Measurements from ENCODE around the gene HPS3.

The HPS3 gene

DNA sequence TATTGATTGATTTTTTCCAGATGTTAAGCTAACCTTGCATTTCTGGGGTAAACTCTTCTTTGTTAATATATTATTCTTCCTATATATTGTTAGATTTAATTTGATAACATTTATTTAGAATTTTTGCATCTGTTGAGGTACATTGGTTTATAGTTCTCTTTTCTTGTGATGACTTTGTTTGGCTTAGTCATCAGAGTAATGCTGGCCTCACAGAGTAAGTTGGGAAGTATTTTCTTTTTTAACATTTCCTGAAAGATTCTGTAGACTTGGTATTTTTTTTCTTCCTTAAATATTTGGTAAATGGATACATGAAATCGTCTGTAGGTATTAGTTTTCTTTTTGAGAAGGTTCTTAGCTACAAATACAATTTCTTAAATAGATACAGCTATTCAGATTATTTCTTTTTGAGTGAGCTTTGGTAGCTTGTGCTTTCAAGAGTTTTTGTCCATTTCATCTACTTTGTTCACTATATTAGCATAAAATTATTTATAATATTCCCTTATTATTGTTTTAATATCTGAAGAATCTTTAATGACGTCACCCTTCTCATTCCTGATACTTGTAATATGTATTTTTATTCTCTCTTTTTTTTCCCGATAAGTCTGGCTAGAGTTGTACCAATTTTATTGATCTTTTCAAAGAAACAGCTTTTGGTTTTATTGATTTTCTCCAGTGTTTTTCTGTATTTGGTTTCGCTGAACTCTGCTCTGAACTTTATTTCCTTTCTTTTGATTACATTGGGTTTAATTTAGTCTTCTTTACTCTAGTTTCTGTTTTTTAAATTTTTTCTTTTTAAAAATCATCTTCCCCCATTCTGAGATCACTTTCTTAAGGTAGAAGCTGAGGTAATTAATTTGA is 6.5 kb upstream of the HPS3 start:
- DNase-seq (ENCODE audit: low read depth): peak; percentile 30

DNA sequence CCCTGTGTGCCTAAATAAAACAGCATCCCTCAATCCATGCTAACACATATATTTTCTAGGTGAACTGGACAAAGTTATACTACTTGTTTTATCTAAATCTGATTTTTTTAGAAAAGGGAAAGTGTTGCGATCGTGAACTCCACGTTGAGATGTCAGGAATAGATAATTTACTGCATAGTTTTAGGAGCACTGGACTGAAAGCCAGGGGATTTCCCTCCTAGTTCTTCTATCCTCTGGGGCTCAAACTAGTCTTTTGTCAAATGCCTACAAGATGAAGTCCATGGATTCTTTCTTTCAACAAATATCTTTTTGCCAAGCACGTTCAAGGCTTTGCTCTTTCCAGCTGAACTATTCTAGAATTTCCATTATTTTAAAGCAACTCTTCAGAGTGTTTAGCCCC is 617 bp upstream of the HPS3 start:
- peak; percentile 11 for DNase-seq (ENCODE audit: low read depth)

DNA sequence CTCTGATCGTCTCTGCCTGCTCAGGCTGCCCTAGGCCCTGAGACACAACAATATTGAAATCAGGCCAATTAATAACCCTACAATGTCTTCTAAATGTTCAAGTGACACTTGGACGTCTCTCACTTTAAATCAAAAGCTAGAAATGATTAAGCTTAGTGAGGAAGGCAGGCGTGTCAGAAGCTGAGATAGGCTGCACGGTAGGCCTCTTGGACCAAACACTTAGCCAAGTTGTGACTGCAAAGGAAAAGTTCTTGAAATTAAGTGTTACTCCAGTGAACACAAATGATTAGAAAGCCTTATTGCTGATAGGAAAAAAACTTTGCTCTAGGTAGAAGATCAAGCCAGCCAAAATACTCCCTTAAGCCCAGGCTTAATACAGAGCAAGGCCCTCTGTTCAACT is 2.2 kb downstream of the HPS3 start:
- DNase-seq (ENCODE audit: low read depth): peak; percentile 8

DNA sequence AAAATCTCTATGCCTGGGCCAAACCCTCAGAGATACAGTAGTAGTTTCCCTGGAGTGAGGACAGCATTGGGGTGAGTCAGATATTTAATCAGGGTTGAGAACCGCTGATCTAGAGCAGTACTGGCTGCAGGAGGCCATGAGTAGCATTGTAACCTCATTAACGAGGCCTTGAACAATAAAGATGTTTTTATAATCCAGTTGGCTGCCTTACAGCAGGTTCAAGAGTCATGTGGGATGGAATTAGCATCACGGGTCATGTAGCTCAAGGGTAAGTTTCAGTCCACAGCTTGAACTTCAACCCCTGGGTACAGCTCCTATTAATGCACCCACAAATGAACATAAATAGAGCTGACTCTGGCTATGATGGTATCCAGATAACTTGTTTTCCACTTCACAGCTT is 5.1 kb downstream of the HPS3 start:
- DNase-seq (ENCODE audit: low read depth): peak; percentile 70

DNA sequence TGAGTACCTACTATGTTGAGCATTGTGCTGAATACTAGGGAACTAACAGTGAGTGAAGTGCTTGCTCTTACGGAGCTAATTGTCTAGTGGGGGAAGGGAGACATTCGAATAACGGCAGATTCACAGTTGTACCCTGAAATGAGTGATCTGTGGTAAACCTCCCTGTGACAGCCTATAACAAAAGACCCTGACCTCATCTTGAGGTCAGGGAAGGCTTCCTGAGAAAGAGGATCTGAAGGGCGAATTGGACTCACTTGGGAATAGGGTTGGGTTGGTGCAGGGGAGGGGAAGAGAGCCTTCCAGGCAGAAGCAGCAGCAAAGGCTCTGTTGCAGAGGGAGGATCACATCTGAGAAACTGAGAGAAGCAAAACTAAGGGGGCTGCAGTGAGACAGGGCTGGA is 13.2 kb downstream of the HPS3 start:
- DNase-seq (ENCODE audit: low read depth): no peak

DNA sequence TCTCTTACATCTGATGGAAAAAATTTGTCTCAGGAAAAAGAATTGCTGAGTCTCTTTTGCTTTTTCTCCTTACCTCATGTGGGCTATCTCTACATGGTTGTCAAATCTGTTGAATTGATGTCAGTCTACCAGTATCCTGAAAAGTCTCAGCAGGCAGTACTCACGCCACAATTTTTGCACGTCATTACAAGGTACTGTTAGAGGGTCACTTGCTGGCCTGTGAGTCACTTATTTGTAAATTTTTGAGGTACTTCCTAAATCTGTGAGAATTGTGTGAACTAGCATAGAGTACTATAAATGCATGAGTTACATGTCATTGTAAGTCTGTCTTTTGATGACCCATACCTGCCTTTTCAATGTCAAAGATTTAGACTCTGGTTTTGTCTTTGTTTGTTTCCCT is 15.9 kb downstream of the HPS3 start:
- no peak for DNase-seq (ENCODE audit: low read depth)

DNA sequence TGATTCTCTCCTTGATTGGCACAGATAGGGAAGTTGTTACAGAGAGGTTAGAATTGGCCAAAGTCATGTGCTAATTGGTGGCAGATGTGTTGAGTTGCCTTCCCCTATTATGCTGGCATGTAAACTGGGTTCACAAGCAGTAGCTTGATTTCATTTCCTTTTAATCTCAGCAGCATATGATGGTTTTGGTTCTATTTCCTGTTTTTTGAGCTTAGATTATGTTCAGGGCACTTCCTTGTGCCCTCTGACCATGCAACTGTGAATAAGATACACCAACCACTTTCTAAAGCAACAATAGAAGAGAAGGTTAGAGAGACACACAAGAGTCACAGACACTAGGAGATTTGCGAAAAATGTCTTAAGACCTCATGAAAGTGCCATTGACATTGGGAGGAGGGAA is 16.5 kb downstream of the HPS3 start:
- no peak for DNase-seq (ENCODE audit: low read depth)

DNA sequence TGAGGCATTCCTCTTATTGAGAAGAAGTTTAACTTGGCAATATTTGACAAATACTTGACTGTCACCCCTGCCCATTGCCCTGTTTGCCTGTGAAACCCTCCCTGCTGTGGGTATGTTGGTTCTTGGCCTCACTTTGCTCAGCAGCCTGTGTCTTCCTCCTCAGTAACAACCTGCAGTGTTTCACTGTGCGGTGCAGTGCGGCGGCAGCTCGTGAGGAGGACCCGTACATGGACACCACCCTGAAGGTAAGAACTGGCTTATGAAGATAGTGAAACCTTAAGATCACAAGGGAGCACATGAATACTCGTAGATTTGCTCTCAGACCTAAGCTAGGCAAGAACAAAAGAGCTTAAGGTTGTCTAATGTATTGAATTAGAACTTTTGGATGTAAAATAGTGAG is 21.0 kb downstream of the HPS3 start:
- no peak for DNase-seq (ENCODE audit: low read depth)

DNA sequence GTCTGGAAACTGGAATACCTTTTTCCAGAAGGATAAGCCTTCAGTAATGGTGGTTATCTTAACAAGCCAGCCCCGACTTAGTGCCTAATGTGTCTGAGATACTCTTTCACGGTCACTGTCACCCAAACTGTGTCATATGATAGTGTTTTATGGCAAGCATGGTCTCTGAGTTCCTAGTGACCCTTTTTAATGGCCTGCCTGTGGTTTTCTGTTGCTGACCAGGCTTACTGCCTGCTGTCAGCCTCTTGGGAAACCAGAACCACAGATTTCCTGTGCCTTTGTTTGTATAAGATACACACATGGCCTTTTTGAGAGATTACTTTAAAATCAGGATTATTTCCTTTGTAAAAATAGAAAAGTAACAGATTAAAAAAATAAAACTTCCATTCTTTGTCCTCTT is 22.4 kb downstream of the HPS3 start:
- peak; percentile 85 for DNase-seq (ENCODE audit: low read depth)

DNA sequence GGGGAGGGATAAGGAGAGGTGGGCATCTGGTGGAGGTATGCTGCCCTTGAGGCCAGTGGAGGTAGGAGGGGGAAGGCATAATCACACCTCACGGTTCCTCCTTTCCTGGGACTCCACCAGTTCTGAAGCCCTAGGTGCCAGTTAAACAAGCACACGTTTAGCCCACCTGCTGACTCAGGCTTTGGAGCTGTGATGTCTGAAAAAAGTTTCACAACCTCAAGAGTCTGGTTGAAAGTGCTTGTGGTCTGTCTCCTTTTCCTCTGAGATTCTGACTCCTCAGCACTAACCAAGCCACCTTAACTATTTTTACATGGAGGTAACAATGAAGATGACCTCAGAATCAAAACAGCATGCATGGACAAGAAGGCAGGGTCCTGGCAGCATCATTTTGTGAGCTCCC is 23.0 kb downstream of the HPS3 start:
- DNase-seq (ENCODE audit: low read depth): peak; percentile 94

DNA sequence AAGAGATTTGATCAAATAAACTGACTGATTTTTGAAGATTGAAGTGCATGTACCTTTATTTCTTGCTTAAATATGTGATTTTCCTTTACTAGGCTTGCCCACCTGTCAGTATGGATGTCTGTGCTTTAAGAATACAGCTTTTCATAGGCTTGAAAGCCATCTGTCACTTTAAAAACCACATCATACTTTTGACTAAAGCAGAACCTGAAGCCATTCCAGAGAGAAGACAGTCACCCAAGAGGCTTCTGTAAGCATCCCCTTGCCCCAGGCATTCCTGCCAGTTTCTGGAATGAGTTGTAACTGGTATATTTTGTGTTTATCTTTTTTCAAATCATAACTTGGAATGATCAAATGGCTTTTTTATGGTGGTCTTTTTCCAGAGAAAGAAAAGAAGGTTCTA is 24.0 kb downstream of the HPS3 start:
- no peak for DNase-seq (ENCODE audit: low read depth)

DNA sequence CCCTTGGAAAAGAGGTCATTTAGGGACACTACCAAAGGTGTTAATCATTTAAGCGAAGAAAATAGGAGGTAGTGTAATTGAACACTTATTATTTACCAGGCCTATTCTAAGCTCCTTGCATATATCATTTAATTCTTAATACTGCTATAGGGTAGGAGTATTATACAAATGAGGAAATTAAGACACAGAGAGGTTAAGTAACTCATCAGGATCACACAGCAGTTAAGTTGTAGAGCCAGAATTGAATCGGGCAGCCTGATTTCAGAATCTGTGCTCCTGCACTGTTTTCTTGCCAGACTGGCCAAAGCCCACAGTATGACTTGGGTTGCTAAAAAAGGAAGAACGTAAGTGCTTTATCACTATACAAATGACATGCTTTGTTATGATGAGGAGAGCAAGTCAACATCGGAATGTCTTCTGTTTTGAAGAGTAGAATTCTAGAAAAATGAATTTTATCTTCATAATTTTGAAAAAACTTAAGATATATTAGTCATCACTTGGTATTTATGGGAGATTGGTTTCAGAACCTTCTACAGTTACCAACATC is 31.4 kb downstream of the HPS3 start:
- DNase-seq (ENCODE audit: low read depth): peak; percentile 9

DNA sequence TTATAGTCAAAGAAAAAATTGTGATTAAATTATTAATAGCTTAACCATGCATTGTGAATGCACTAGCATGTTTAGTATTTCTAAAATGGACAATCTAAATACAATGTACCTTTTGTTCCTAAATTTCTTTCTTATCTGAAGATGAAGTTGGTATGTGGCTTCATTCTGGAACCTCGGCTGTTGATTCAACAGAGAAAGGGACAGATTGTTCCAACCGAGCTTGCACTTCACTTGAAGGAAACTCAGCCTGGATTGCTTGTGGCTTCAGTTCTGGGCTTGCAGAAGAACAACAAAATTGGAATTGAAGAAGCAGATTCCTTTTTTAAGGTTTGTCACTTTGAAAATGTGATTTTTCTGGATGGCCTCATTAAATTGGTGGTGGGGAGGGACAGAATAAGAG is 32.6 kb downstream of the HPS3 start:
- DNase-seq (ENCODE audit: low read depth): no peak

DNA sequence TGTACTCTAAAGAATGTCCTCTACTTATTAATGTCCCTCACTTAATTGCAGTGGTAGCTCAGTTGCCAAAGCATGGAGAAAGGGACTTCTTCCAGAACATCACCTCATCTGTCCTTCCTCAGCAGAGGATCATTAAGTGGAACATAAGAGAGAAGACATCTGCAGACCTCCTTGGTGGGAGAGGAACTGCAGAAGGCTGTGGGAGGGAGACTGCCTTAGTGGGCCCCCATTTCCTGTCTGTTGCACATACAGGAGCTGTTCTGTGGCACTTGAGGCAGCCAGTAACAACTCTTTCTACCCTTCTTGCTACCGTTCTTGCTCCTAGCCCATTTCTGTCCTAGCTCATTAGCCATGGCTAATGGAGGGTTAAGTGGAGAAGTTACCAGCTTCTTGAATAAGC is 33.6 kb downstream of the HPS3 start:
- no peak for DNase-seq (ENCODE audit: low read depth)

DNA sequence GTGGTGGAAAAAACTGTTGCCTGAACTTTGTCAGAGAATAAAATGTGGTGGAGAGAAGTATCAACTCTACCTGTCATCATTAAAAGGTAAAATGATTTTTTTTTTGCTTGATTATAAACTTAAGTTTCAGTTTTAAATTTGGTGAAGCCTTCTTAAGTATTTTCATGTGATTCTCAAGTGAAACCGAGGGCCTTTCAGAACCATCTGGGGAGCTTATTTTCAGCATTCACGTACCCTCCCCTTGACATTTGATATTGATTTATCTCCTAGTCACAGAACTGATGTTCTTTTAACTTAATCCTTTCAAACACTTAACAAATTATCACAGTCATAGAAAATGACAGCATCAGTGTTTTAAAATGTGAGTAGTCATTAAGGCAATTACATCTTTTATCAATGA is 38.5 kb downstream of the HPS3 start:
- DNase-seq (ENCODE audit: low read depth): no peak

DNA sequence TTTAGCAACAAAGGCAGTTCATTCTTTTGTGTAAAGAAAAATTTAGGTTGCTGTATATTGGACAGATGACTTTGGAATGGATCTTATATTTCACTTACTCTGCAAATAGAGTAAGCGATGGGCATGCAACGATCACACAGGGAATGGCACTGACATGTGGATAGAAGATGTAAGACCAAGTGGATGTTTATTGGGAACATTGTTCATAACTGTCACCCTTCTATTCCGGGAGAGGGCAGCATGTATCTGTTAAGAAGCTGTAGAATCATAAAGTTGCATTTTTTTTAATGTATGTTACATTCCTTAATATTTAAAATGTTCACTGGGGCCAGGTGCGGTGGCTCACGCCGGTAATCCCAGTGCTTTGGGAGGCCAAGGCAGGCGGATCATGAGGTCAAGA is 41.2 kb downstream of the HPS3 start:
- no peak for DNase-seq (ENCODE audit: low read depth)

DNA sequence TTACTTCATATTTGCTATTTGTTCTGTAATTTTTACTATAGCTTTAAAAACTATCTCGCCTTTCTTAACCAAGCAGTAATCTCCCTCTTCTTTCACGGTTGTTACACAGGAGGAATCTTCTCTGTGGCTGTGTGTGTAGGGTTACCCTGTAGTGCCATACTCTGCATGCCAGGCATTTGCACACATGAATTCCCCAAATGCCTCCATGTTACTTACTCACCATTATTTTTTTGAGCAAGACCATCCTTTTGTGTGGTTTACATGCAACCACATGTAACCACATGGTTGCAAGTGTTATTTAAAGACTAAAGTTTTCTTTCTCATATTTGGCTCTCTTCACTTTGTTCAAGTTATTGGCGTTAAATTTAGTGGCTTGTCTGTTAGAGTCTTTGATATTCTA is 45.5 kb downstream of the HPS3 start:
- DNase-seq (ENCODE audit: low read depth): peak; percentile 56

DNA sequence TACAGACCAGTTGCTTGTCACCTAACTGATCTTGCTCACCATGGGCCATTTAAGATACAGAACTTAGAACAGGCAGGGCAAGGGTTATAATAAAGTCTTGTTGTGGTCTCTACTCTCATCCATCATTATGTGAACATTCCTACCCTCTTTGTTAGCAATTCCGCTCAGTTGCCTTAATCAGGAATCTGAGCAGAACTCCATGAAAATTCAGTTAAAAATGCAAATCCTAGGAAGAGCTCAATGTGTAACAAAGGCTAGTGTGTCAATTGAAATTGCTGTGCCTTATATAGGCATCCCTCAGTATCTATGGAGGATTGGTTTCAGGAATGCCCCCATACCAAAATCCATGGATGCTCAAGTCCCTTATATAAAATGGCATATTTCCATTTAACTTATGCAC is 47.7 kb downstream of the HPS3 start:
- DNase-seq (ENCODE audit: low read depth): no peak

DNA sequence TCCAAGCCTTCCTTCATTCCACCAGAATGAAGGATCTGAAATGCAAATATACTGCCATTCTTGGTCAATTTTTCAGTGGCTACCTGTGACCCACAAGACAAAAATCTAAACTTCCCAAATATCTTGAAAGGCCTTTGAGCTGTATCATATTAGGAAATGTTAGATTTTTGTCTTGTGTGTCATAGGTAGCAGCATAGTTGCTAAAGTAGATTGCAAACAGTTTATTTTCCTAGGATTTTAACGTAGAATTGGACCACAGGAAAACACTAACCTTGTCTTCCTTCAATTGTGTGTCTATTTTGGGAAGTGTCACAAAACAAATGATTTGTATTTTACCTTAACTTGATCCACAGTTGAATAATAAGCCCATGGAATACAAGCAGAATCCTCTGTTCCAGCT is 49.8 kb downstream of the HPS3 start:
- peak; percentile 61 for DNase-seq (ENCODE audit: low read depth)

DNA sequence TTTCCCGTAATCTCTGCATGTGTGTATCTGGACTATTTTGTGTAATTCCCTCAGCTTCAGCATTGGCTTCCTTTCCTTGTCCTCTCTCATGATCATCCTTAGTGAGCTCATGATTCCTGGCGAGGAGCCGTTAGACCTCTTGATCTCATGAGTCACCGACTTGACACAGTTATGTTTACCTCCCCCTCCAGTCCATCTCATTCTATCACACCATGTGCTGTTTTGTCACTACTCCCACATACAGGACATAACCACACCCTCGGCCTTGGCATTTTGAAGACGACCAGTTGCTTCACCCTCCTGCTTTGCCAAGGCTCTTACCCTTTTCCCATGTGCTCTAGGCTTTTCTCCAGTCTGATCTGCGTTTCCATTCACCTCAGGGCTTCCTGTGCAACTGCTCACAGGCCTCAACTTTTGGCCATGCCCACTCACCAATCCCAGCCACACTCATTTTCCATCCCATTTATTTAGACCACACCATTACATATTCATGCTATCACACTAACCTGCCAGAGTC is 50.7 kb downstream of the HPS3 start:
- DNase-seq (ENCODE audit: low read depth): peak; percentile 99

DNA sequence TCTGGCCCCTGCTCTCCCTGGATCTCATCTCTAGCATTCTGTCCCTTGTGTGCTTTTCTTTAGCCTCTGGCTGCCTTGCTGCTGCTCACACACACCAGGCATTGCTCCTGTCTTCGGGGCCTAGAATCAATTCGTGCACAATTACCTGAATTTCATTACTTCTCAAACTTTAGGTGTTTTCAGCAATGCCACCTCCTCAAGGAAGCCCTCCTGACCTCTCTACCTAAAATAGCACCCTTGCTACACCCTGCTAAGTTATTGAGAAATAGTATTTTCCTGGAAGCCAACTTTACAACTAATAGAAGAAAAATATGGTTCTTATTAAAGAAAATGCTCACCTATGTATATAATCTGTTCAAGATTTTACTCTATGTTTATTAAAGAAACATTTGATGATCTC is 51.7 kb downstream of the HPS3 start:
- no peak for DNase-seq (ENCODE audit: low read depth)

DNA sequence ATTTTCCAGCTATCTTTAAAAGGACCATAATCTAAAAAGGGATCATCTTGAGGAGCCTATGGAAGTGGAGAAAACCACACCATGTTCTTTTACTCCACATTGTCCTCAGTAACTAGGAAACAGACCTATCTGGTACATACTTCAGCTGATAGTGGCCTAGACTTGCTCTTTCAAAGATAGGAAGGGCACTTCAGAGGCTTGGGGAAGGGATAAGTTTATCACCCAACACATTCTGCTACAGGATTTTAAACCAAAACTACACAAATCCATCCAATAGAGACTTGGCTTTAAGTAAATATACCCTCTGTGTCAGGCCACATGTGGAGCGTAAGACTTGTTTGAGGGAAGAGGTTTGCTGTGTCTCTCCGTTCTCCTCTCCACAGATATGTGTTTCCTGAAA is 56.8 kb downstream of the HPS3 start:
- DNase-seq (ENCODE audit: low read depth): no peak

DNA sequence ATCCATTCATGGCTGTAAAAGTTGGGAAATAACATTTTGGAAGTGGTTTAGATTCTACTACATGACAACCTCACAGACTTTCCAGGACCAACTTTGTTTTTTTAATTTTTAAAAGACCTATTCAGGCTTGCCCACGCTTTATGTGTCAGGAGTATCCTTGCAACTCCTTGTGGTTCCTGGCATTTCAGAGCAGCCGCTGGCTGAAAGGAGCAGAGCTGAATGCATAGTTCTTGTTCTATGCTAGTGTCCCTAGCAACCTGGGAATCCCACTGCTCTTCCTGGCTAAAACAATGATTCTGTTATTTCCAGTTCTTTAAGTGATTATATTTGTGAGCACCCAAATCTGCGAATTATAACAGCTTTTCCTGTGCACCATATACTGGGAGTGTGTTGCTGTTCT is 57.3 kb downstream of the HPS3 start:
- DNase-seq (ENCODE audit: low read depth): no peak

DNA sequence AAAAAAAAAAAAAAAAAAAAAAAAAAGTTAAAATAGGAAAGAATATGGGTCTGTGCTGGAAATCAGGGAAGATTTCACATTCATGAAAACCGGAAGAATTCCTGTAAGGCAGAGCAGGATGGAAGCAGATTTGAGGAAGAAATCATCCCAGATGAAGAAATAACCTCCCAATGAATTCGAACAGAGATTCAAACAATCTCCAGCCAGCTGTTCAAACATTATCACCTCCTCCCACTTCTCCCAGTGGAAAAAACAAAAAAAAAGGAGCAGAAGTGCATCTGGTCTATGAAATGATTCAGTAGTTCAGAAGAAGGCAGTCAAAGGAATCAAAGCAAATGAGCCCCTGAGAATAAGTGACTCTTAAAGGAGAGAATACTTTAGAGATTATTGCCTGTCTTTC is 59.1 kb downstream of the HPS3 start:
- no peak for DNase-seq (ENCODE audit: low read depth)

Data from iris pigment epithelial cell (primary cell).